GM18951 (cell line): ENCODE data around the gene ELFN1.

ENCODE experiments used
- POLR2A ChIP-seq: IDR thresholded peaks from 4 replicates; pipeline ENCODE4 v1.6.1; 2011; ENCODE audit warnings: mild to moderate bottlenecking; ENCODE audit not compliant: insufficient read length, insufficient read depth; ENCODE audit errors: extremely low read depth
- in situ Hi-C: fragments of 300-500 bp; cut with MboI; formaldehyde crosslinking; loops from one replicate; pipeline ENCODE4 v1.12.0; 2022; ENCODE audit warnings: low sequenced_read_pairs, mixed read lengths, inconsistent platforms; ENCODE audit not compliant: unreplicated experiment

Gene ELFN1

GRCh38 chr7:1669064-1669951 lies 769 bp upstream of the ELFN1 start:
- in situ Hi-C loops = no loop called here
- no peak for TF ChIP-seq POLR2A

- TF ChIP-seq POLR2A = no peak
- in situ Hi-C loops = no loop called here
These were observed 967 bp downstream of the ELFN1 start for GRCh38 chr7:1670894-1671593.

GRCh38 chr7:1671594-1672451 lies 1.7 kb downstream of the ELFN1 start:
- TF ChIP-seq POLR2A = no peak

GRCh38 chr7:1672851-1673486 lies 2.9 kb downstream of the ELFN1 start:
- in situ Hi-C loops = no loop called here
- TF ChIP-seq POLR2A = no peak

More at GRCh38 chr7:1671594-1672451, 1.7 kb downstream of the ELFN1 start:
- in situ Hi-C loops = no loop called here

GRCh38 chr7:1673581-1674118 lies 3.6 kb downstream of the ELFN1 start:
- TF ChIP-seq POLR2A = no peak
- in situ Hi-C loops = no loop called here

GRCh38 chr7:1674161-1675035 lies 4.3 kb downstream of the ELFN1 start:
- in situ Hi-C loops = no loop called here
- TF ChIP-seq POLR2A = no peak

- no peak for TF ChIP-seq POLR2A
- in situ Hi-C loops = no loop called here
These were observed 5.1 kb downstream of the ELFN1 start for GRCh38 chr7:1675036-1675671.

- TF ChIP-seq POLR2A = no peak
- in situ Hi-C loops = no loop called here
These were observed 5.8 kb downstream of the ELFN1 start for GRCh38 chr7:1675673-1676549.

- TF ChIP-seq POLR2A = no peak
- in situ Hi-C loops = no loop called here
These were observed 6.5 kb downstream of the ELFN1 start for GRCh38 chr7:1676550-1677078.

GRCh38 chr7:1677206-1678080 lies 7.4 kb downstream of the ELFN1 start:
- TF ChIP-seq POLR2A = no peak
- in situ Hi-C loops = no loop called here
